Neural cell (in vitro differentiated cells): Measurements from ENCODE around the gene SESN2. TPM values are rescaled to one million over a fixed set of nuclear protein-coding genes. Genes with fewer than 3 reads are reported as not detected.

Experiments
- H2AFZ ChIP-seq: fragments of 200-600, 300-800 bp; sonication (generic), shearing (Covaris generic); 2 replicates; pipeline ENCODE4 v1.6.0; 2014; ENCODE audit warnings: low read depth, mild to moderate bottlenecking, antibody characterized with exemption, low read length, moderate library complexity
- H3F3A ChIP-seq: fragments of 200-600 bp; shearing (Covaris generic); 2 replicates; pipeline ENCODE4 v1.6.1; 2016; ENCODE audit warnings: mild to moderate bottlenecking, moderate library complexity, mixed read lengths, antibody characterized with exemption, low read length; ENCODE audit not compliant: insufficient read depth, poor library complexity, severe bottlenecking
- H3K27ac ChIP-seq: fragments of 200-600, 300-800 bp; sonication (generic), shearing (Covaris generic); 2 replicates; pipeline ENCODE4 v1.5.1; 2014; ENCODE audit warnings: mild to moderate bottlenecking, low read length, moderate library complexity
- H3K27me3 ChIP-seq: fragments of 300-800, 200-600 bp; sonication (generic), shearing (Covaris generic); 2 replicates; pipeline ENCODE4 v1.6.0; 2014; ENCODE audit warnings: mild to moderate bottlenecking, low read depth, low read length, moderate library complexity; ENCODE audit not compliant: insufficient read depth
- H3K36me3 ChIP-seq: fragments of 300-800, 200-600 bp; sonication (generic), shearing (Covaris generic); 2 replicates; pipeline ENCODE4 v1.5.1; 2014; ENCODE audit warnings: mild to moderate bottlenecking, antibody characterized with exemption, low read length, moderate library complexity; ENCODE audit not compliant: insufficient read depth
- H3K4me2 ChIP-seq: fragments of 300-800, 200-600 bp; sonication (generic), shearing (Covaris generic); 2 replicates; pipeline ENCODE4 v1.6.0; 2014; ENCODE audit warnings: mild to moderate bottlenecking, low read length
- H3K4me3 ChIP-seq: fragments of 300-800, 200-600 bp; sonication (generic), shearing (Covaris generic); 2 replicates; pipeline ENCODE4 v1.5.1; 2014; ENCODE audit warnings: mild to moderate bottlenecking, low read length, moderate library complexity
- H3K79me2 ChIP-seq: fragments of 200-600 bp; shearing (Covaris generic); replicated peaks from 2 replicates; pipeline ENCODE4 v1.6.0; 2014; ENCODE audit warnings: mild to moderate bottlenecking, low read length, moderate library complexity; ENCODE audit not compliant: insufficient read depth
- H3K9ac ChIP-seq: fragments of 300-800, 200-600 bp; sonication (generic), shearing (Covaris generic); 2 replicates; pipeline ENCODE4 v1.6.1; 2016; ENCODE audit warnings: mild to moderate bottlenecking, low read length, mixed read lengths
- H3K9me2 ChIP-seq: fragments of 200-600 bp; shearing (Covaris generic); 2 replicates; pipeline ENCODE4 v1.6.1; 2016; ENCODE audit warnings: mild to moderate bottlenecking, low read length, mixed read lengths; ENCODE audit not compliant: insufficient read depth
- H3K9me3 ChIP-seq: fragments of 200-600, 300-800 bp; sonication (generic), shearing (Covaris generic); 2 replicates; pipeline ENCODE4 v1.6.1; 2016; ENCODE audit warnings: mild to moderate bottlenecking, mixed run types, low read length, moderate library complexity, mixed read lengths
- H4K20me1 ChIP-seq: fragments of 200-600 bp; shearing (Covaris generic); 2 replicates; pipeline ENCODE4 v1.6.1; 2016; ENCODE audit warnings: mild to moderate bottlenecking, mixed run types; ENCODE audit not compliant: insufficient read depth
- EP300 ChIP-seq: fragments of 450-650 bp; conservative IDR thresholded peaks from 2 replicates; pipeline ENCODE4 v1.6.1; 2014; ENCODE audit warnings: antibody characterized with exemption, mild to moderate bottlenecking, moderate library complexity; ENCODE audit not compliant: poor library complexity, severe bottlenecking
- EZH2 ChIP-seq: fragments of 200-600, 300-800 bp; shearing (Covaris generic), sonication (generic); IDR thresholded peaks from 2 replicates; pipeline ENCODE4 v1.6.1; 2014; ENCODE audit warnings: antibody characterized with exemption, low read length, borderline replicate concordance, mild to moderate bottlenecking; ENCODE audit not compliant: insufficient read depth, poor library complexity, severe bottlenecking
- MXI1 ChIP-seq: fragments of 450-650 bp; conservative IDR thresholded peaks from 2 replicates; pipeline ENCODE4 v1.6.1; 2014; ENCODE audit warnings: antibody characterized with exemption, mild to moderate bottlenecking; ENCODE audit not compliant: poor library complexity, severe bottlenecking
- POLR2AphosphoS5 ChIP-seq: IDR thresholded peaks from 2 replicates; pipeline ENCODE4 v1.6.1; 2012
- RAD21 ChIP-seq: fragments of 450-650 bp; conservative IDR thresholded peaks from 2 replicates; pipeline ENCODE4 v1.6.1; 2014; ENCODE audit warnings: antibody characterized with exemption, mild to moderate bottlenecking, moderate library complexity
- SMC3 ChIP-seq: fragments of 450-650 bp; conservative IDR thresholded peaks from 2 replicates; pipeline ENCODE4 v1.6.1; 2014; ENCODE audit warnings: antibody characterized with exemption, mild to moderate bottlenecking, moderate library complexity; ENCODE audit not compliant: poor library complexity
- TAF1 ChIP-seq: IDR thresholded peaks from 2 replicates; pipeline ENCODE4 v1.6.1; 2012; ENCODE audit warnings: low read depth
- polyA plus RNA-seq: library from polyadenylated mRNA; depleted of rRNA; stranded (reverse); fragments of >200 nt; gene quantifications from 2 replicates; pipeline ENCODE4 v1.2.3, GENCODE V29; 2014
- TF ChIP-seq, protein P1 (sequence below): fragments of 450-650 bp; IDR thresholded peaks from 2 replicates; pipeline ENCODE4 v1.5.1; 2014; ENCODE audit warnings: antibody characterized with exemption, mild to moderate bottlenecking, moderate library complexity; ENCODE audit not compliant: poor library complexity, severe bottlenecking
- TF ChIP-seq, protein P2 (sequence below): IDR thresholded peaks from 2 replicates; pipeline ENCODE4 v1.6.1; 2012; ENCODE audit warnings: borderline replicate concordance

Gene SESN2
- polyA plus RNA-seq, 1 donor from 2014 or later, result 9.3 TPM

DNA sequence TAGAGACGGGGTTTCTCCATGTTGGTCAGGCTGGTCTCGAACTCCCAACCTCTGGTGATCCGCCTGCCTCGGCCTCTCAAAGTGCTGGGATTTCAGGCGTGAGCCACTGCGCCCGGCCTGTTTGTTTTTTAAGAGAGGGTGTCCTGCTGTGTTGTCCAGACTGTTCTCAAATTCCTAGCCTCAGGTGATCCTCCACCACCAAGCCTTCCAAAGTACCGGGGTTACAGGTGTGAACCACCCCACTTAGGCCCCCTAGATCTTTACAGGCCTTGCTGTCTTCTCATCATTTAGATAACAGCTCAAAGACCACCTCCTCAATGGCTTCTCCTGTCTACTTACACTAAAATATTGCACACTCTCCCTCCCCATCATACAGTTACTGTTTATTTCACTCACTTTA, 6.3 kb downstream of the SESN2 start:
- no peak overlapping the region for H2AFZ ChIP-seq
- no peaks in the 10 kb centered on the region for H4K20me1 ChIP-seq
- H3K27ac ChIP-seq, result no peak overlapping the region
- H3K4me3 ChIP-seq, result no peak overlapping the region
- H3K79me2 ChIP-seq, result peaks cover 47% of the 10 kb centered on the region
- no peaks in the 10 kb centered on the region for H3K27me3 ChIP-seq
- TF ChIP-seq MXI1 (no peak), RAD21 (no peak), SMC3 (no peak)
- TF ChIP-seq, protein P1, sequence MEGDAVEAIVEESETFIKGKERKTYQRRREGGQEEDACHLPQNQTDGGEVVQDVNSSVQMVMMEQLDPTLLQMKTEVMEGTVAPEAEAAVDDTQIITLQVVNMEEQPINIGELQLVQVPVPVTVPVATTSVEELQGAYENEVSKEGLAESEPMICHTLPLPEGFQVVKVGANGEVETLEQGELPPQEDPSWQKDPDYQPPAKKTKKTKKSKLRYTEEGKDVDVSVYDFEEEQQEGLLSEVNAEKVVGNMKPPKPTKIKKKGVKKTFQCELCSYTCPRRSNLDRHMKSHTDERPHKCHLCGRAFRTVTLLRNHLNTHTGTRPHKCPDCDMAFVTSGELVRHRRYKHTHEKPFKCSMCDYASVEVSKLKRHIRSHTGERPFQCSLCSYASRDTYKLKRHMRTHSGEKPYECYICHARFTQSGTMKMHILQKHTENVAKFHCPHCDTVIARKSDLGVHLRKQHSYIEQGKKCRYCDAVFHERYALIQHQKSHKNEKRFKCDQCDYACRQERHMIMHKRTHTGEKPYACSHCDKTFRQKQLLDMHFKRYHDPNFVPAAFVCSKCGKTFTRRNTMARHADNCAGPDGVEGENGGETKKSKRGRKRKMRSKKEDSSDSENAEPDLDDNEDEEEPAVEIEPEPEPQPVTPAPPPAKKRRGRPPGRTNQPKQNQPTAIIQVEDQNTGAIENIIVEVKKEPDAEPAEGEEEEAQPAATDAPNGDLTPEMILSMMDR, result no peak
- no peak overlapping the region for H3K4me2 ChIP-seq
- H3K9me2 ChIP-seq, result no peaks in the 10 kb centered on the region
- no peaks in the 10 kb centered on the region for H3F3A ChIP-seq
- H3K36me3 ChIP-seq, result no peaks in the 10 kb centered on the region
- no peaks in the 10 kb centered on the region for H3K9me3 ChIP-seq
- no peak overlapping the region for H3K9ac ChIP-seq

DNA sequence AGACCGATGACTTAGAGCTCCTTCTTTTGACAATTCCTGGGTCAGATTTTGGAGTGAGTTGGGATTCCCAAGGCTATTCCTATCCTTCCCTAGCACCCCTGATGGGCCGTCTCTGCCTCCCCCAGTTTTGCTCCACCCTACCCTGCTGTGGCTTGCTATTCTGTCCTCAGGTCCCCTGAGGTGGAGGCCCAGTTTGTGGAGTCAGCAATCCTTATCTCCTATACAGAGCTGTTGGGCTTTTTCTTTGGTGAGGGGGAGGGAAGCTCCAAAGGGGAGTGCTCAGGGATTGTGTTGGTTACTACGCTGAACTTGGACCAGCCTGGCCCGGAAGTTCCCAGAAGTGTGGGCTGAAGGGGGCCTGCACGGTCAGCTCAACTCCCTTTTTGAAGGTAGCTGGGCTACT, 7.6 kb downstream of the SESN2 start:
- no peaks in the 10 kb centered on the region for H3K36me3 ChIP-seq
- H3K79me2 ChIP-seq, result peaks cover 36% of the 10 kb centered on the region
- no peak overlapping the region for H3K4me3 ChIP-seq
- H3F3A ChIP-seq, result no peaks in the 10 kb centered on the region
- H3K27me3 ChIP-seq, result no peaks in the 10 kb centered on the region
- no peak overlapping the region for H3K4me2 ChIP-seq
- TF ChIP-seq RAD21, result no peak
- no peak for TF ChIP-seq POLR2AphosphoS5
- TF ChIP-seq, protein P2, sequence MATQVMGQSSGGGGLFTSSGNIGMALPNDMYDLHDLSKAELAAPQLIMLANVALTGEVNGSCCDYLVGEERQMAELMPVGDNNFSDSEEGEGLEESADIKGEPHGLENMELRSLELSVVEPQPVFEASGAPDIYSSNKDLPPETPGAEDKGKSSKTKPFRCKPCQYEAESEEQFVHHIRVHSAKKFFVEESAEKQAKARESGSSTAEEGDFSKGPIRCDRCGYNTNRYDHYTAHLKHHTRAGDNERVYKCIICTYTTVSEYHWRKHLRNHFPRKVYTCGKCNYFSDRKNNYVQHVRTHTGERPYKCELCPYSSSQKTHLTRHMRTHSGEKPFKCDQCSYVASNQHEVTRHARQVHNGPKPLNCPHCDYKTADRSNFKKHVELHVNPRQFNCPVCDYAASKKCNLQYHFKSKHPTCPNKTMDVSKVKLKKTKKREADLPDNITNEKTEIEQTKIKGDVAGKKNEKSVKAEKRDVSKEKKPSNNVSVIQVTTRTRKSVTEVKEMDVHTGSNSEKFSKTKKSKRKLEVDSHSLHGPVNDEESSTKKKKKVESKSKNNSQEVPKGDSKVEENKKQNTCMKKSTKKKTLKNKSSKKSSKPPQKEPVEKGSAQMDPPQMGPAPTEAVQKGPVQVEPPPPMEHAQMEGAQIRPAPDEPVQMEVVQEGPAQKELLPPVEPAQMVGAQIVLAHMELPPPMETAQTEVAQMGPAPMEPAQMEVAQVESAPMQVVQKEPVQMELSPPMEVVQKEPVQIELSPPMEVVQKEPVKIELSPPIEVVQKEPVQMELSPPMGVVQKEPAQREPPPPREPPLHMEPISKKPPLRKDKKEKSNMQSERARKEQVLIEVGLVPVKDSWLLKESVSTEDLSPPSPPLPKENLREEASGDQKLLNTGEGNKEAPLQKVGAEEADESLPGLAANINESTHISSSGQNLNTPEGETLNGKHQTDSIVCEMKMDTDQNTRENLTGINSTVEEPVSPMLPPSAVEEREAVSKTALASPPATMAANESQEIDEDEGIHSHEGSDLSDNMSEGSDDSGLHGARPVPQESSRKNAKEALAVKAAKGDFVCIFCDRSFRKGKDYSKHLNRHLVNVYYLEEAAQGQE, result no peak
- TF ChIP-seq, protein P1, result no peak
- TF ChIP-seq MXI1, result no peak
- no peak for TF ChIP-seq EP300
- no peak for TF ChIP-seq TAF1
- TF ChIP-seq EZH2, result no peak
- TF ChIP-seq SMC3, result no peak
- H3K9ac ChIP-seq, result no peak overlapping the region
- no peaks in the 10 kb centered on the region for H4K20me1 ChIP-seq
- no peaks in the 10 kb centered on the region for H3K9me3 ChIP-seq
- no peaks in the 10 kb centered on the region for H3K9me2 ChIP-seq
- H2AFZ ChIP-seq, result no peak overlapping the region
- H3K27ac ChIP-seq, result no peak overlapping the region
